ENCODE measurements around the gene SPACDR.

SPACDR gene

DNA sequence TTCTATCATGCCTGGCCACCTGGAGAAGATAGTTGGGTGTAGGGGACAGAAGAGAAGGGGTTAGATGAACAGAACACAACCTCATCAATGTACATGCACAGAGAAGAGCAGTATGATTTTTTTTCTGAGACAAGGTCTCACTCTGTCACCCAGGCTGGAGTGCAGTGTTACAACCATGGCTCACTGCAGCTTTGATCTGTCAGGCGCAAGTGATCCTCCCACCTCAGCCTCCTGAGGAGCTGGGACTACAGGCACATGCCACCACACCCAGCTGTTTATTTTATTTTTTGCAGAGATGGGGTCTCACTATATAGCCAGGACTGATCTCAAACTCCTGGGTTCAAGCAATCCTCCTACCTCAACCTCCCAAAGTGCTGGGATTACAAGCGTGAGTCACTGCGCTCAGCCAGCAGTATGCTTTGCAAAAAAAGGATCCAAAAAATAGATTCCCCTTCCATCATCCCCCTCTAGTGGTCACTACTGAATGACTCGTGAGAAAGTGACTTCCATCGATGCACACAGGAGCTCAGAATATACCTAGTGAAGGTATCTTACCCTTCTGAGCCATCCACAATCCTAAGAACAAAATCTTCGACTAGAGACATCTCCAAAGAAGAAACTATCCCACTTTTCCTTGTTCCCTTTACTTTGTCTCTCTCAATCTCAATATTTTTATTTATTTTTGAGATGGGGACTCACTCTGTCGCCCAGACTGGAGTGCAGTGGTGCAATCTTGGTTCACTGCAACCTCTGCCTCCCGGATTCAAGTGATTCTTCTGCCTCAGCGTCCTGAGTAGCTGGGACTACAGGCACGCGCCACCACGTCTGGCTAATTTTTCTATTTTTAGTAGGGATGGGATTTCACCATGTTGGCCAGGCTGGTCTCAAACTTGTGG is 56.5 kb downstream of the SPACDR start:
- no peak for DNase-seq

DNA sequence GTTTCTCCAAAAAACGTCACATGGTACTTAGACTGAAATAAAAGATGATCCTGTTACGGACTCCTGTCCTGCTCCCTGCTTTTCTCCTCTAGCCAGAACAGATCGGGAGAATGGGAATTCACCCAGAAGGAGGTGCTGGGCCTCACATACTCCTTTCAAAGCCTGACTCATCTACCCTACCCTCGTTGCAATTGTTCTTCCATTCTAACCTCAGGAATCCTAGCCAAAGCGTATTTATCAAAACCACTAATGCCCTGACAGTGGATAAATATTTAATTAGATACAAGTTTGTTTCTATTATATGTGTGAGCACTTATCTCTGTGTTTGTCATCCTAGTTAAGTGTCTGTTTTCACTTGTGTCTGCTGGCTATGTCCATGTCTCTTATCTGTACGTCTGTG is 57.3 kb downstream of the SPACDR start:
- no peak for DNase-seq

All from SHP77 treated with DMSO at 0.1 percent for 48 hours (cell line).